Transverse colon (tissue), 4 donors: ENCODE results near the gene HOXB6.
A peak's percentile ranks its signal among the peaks of the same experiment; 100 is the strongest.

Experiments used
- CTCF ChIP-seq, 5 experiments: fragments of 200-600 bp in 3 of 5; fragments of 450-650 bp in 2 of 5; sonication (generic) in 3 of 5; IDR thresholded peaks; 1 replicate in 2 of 5; 2 replicates in 3 of 5; pipeline ENCODE4 v1.5.1; 2016 to 2017; ENCODE audit warnings: antibody characterized with exemption in 5 of 5, inconsistent platforms in 3 of 5, mild to moderate bottlenecking in 2 of 5, moderate library complexity in 1 of 5
- EP300 ChIP-seq: sonication (generic); formaldehyde crosslinking; IDR thresholded peaks from one replicate; pipeline ENCODE4 v1.6.1; 2017; ENCODE audit warnings: antibody characterized with exemption, low read depth
- POLR2A ChIP-seq: fragments of 450-650 bp; IDR thresholded peaks from one replicate; pipeline ENCODE4 v1.6.1; 2016; ENCODE audit warnings: antibody characterized with exemption, mild to moderate bottlenecking, moderate library complexity
- POLR2AphosphoS5 ChIP-seq, 3 donors: sonication (generic); formaldehyde crosslinking; IDR thresholded peaks; one replicate each; pipeline ENCODE4 v1.6.1; 2016; ENCODE audit warnings: antibody characterized with exemption in 3 of 3

GRCh38 chr17:48636177-48637018 is 31.6 kb upstream of the HOXB6 start:
- TF ChIP-seq POLR2AphosphoS5 (IDR thresholded peaks at IDR 0.05) (peak in 1 of 3 donors; percentile 36), CTCF (IDR thresholded peaks at IDR 0.05) (peak; percentile 55 to 70 (median 67)), POLR2A (no peak), EP300 (no peak)
